HG03045 (cell line): Measurements from ENCODE around the gene GPR107.

Source experiments
- ATAC-seq: cut with Tn5 transposase; IDR thresholded peaks from one replicate; pipeline ENCODE4 v1.9.1; 2021; ENCODE audit warnings: mild to moderate bottlenecking, moderate library complexity; ENCODE audit not compliant: unreplicated experiment

GPR107 gene

GRCh38 chr9:130053109-130053503 lies 600 bp upstream of the GPR107 start:
- no peak for ATAC-seq

- no peak for ATAC-seq
Measured at GRCh38 chr9:130054325-130054786, 650 bp downstream of the GPR107 start.

GRCh38 chr9:130054820-130055219 lies 1.1 kb downstream of the GPR107 start:
- no peak for ATAC-seq

GRCh38 chr9:130058154-130058553 lies 4.4 kb downstream of the GPR107 start:
- ATAC-seq = no peak

GRCh38 chr9:130058887-130059286 lies 5.2 kb downstream of the GPR107 start:
- no peak for ATAC-seq

GRCh38 chr9:130060296-130060695 lies 6.6 kb downstream of the GPR107 start:
- no peak for ATAC-seq

- ATAC-seq = no peak
Measured at GRCh38 chr9:130062750-130063149, 9.0 kb downstream of the GPR107 start.

- no peak for ATAC-seq
Measured at GRCh38 chr9:130064621-130065020, 10.9 kb downstream of the GPR107 start.

- no peak for ATAC-seq
Measured at GRCh38 chr9:130069048-130069447, 15.3 kb downstream of the GPR107 start.

- no peak for ATAC-seq
Measured at GRCh38 chr9:130072515-130073235, 19.0 kb downstream of the GPR107 start.

GRCh38 chr9:130073373-130073772 lies 19.7 kb downstream of the GPR107 start:
- ATAC-seq = no peak

GRCh38 chr9:130078547-130078946 lies 24.8 kb downstream of the GPR107 start:
- ATAC-seq = no peak

GRCh38 chr9:130084337-130084736 lies 30.6 kb downstream of the GPR107 start:
- ATAC-seq = no peak

- no peak for ATAC-seq
Measured at GRCh38 chr9:130088051-130088450, 34.3 kb downstream of the GPR107 start.

- no peak for ATAC-seq
Measured at GRCh38 chr9:130089141-130089540, 35.4 kb downstream of the GPR107 start.

- ATAC-seq = no peak
Measured at GRCh38 chr9:130090915-130091314, 37.2 kb downstream of the GPR107 start.

GRCh38 chr9:130092910-130093309 lies 39.2 kb downstream of the GPR107 start:
- no peak for ATAC-seq

GRCh38 chr9:130095872-130096271 lies 42.2 kb downstream of the GPR107 start:
- no peak for ATAC-seq

- no peak for ATAC-seq
Measured at GRCh38 chr9:130100681-130101080, 47.0 kb downstream of the GPR107 start.

- ATAC-seq = no peak
Measured at GRCh38 chr9:130101915-130102314, 48.2 kb downstream of the GPR107 start.

- ATAC-seq = no peak
Measured at GRCh38 chr9:130104491-130105193, 50.9 kb downstream of the GPR107 start.

- ATAC-seq = no peak
Measured at GRCh38 chr9:130106860-130107233, 53.1 kb downstream of the GPR107 start.
